ENCODE measurements around the gene WNT10A. TPM values are rescaled to one million over a fixed set of nuclear protein-coding genes. Genes with fewer than 3 reads are reported as not detected.

WNT10A gene
- total RNA-seq, 4 donors from 2014 or later: 0.21 to 1.3 (median 0.39) TPM; not detected in 1

GRCh38 chr2:218894880-218895157 lies 14.2 kb downstream of the WNT10A start:
- Histone ChIP-seq H3K4me3 (no peak overlapping the region), H3K27me3 (peaks cover 0 to 69% of the 10 kb centered on the region in 2 donors), H3K36me3 (no peaks in the 10 kb centered on the region), H3K27ac (peak overlapping the region in 1 of 4 donors; percentile 15), H3K9me3 (no peaks in the 10 kb centered on the region), H3K4me1 (peaks cover 0 to 50% (median 34%) of the 10 kb centered on the region in 4 donors)
- 78 to 80% methylated on average over 4 of the region's 4 CpGs for WGBS, 2 donors
- no peak for DNase-seq (ENCODE audit: low spot score in 2 of 2)
- no peak for TF ChIP-seq EP300 (IDR thresholded peaks at IDR 0.05)
- TF ChIP-seq CTCF (IDR thresholded peaks at IDR 0.05): no peak
- TF ChIP-seq POLR2A (IDR thresholded peaks at IDR 0.05): no peak

GRCh38 chr2:218895326-218895725 lies 14.7 kb downstream of the WNT10A start:
- Histone ChIP-seq H3K4me3 (no peak overlapping the region), H3K27ac (peak overlapping the region in 1 of 4 donors; percentile 15), H3K27me3 (peaks cover 0 to 72% of the 10 kb centered on the region in 2 donors), H3K36me3 (no peaks in the 10 kb centered on the region), H3K4me1 (peaks cover 0 to 50% (median 34%) of the 10 kb centered on the region in 4 donors), H3K9me3 (no peaks in the 10 kb centered on the region)
- TF ChIP-seq EP300 (IDR thresholded peaks at IDR 0.05) (no peak), POLR2A (IDR thresholded peaks at IDR 0.05) (no peak), CTCF (IDR thresholded peaks at IDR 0.05) (no peak)
- DNase-seq (ENCODE audit: low spot score in 2 of 2): no peak
- 69 to 90% methylated on average over 3 of the region's 3 CpGs for WGBS, 2 donors

GRCh38 chr2:218895759-218896500 lies 15.3 kb downstream of the WNT10A start:
- peak overlapping the region in 1 of 4 donors; percentile 50 for H3K27ac ChIP-seq
- no peaks in the 10 kb centered on the region for H3K9me3 ChIP-seq
- H3K4me1 ChIP-seq: peaks cover 0 to 50% (median 34%) of the 10 kb centered on the region in 4 donors
- H3K36me3 ChIP-seq: no peaks in the 10 kb centered on the region
- WGBS, 2 donors: 30 to 37% methylated on average over 8 of the region's 8 CpGs
- H3K4me3 ChIP-seq: no peak overlapping the region
- TF ChIP-seq POLR2A (IDR thresholded peaks at IDR 0.05): no peak
- TF ChIP-seq CTCF (IDR thresholded peaks at IDR 0.05): no peak
- TF ChIP-seq EP300 (IDR thresholded peaks at IDR 0.05): no peak
- peaks cover 0 to 79% of the 10 kb centered on the region in 2 donors for H3K27me3 ChIP-seq
- no peak for DNase-seq (ENCODE audit: low spot score in 2 of 2)

- 5 to 11% methylated on average over 15 to 28 of the region's 40 CpGs for WGBS, 2 donors
- Histone ChIP-seq H3K27ac (peak overlapping the region in 3 of 4 donors; percentile 10 to 50 (median 38)), H3K4me3 (peak overlapping the region in 2 of 4 donors; percentile 25 to 32), H3K27me3 (peaks cover 0 to 87% of the 10 kb centered on the region in 2 donors), H3K4me1 (peaks cover 0 to 50% (median 34%) of the 10 kb centered on the region in 4 donors), H3K36me3 (no peaks in the 10 kb centered on the region), H3K9me3 (no peaks in the 10 kb centered on the region)
- DNase-seq (ENCODE audit: low spot score in 2 of 2): no peak
- no peak for TF ChIP-seq CTCF (IDR thresholded peaks at IDR 0.05)
These were observed 16.1 kb downstream of the WNT10A start for GRCh38 chr2:218896501-218897393.

All from tibial nerve (tissue), 4 donors.